ENCODE results near the gene NRG3.

The NRG3 gene

GRCh38 chr10:82498976-82499375 lies 624.0 kb downstream of the NRG3 start:
- no peak for DNase-seq

- DNase-seq, result peak; percentile 2
Measured at GRCh38 chr10:82505009-82505408, 630.0 kb downstream of the NRG3 start.

GRCh38 chr10:82506680-82507376 lies 631.8 kb downstream of the NRG3 start:
- DNase-seq, result no peak

GRCh38 chr10:82515256-82515655 lies 640.3 kb downstream of the NRG3 start:
- peak; percentile 12 for DNase-seq

- no peak for DNase-seq
Measured at GRCh38 chr10:82529062-82529461, 654.1 kb downstream of the NRG3 start.

- DNase-seq, result no peak
Measured at GRCh38 chr10:82535457-82535856, 660.5 kb downstream of the NRG3 start.

GRCh38 chr10:82536668-82537067 lies 661.7 kb downstream of the NRG3 start:
- DNase-seq, result no peak

- no peak for DNase-seq
Measured at GRCh38 chr10:82538272-82538671, 663.3 kb downstream of the NRG3 start.

GRCh38 chr10:82543631-82544030 lies 668.6 kb downstream of the NRG3 start:
- no peak for DNase-seq

- DNase-seq, result no peak
Measured at GRCh38 chr10:82544377-82544776, 669.4 kb downstream of the NRG3 start.

GRCh38 chr10:82551506-82551905 lies 676.5 kb downstream of the NRG3 start:
- DNase-seq, result no peak

GRCh38 chr10:82552267-82552666 lies 677.3 kb downstream of the NRG3 start:
- no peak for DNase-seq

GRCh38 chr10:82554381-82554780 lies 679.4 kb downstream of the NRG3 start:
- no peak for DNase-seq

- peak; percentile 41 for DNase-seq
Measured at GRCh38 chr10:82558014-82558607, 683.1 kb downstream of the NRG3 start.

GRCh38 chr10:82564353-82565196 lies 689.6 kb downstream of the NRG3 start:
- DNase-seq, result no peak

GRCh38 chr10:82565197-82565575 lies 690.2 kb downstream of the NRG3 start:
- no peak for DNase-seq

- no peak for DNase-seq
Measured at GRCh38 chr10:82572744-82573143, 697.8 kb downstream of the NRG3 start.

- DNase-seq, result no peak
Measured at GRCh38 chr10:82574081-82574480, 699.1 kb downstream of the NRG3 start.

GRCh38 chr10:82575318-82575717 lies 700.3 kb downstream of the NRG3 start:
- no peak for DNase-seq

GRCh38 chr10:82576093-82576492 lies 701.1 kb downstream of the NRG3 start:
- no peak for DNase-seq

- DNase-seq, result no peak
Measured at GRCh38 chr10:82581940-82582339, 706.9 kb downstream of the NRG3 start.

- DNase-seq, result no peak
Measured at GRCh38 chr10:82591421-82591820, 716.4 kb downstream of the NRG3 start.

GRCh38 chr10:82597840-82598239 lies 722.8 kb downstream of the NRG3 start:
- no peak for DNase-seq

- DNase-seq, result no peak
Measured at GRCh38 chr10:82609845-82610244, 734.9 kb downstream of the NRG3 start.
